SK-N-SH treated with all-trans-retinoic acid at 6 μM for 48 hours (cell line): ENCODE data around the gene NAB1.

Source experiments
- ATAC-seq: fragments of 200-7000 bp; cut with Tn5 transposase; 3 replicates; pipeline ENCODE4 v1.9.1; 2020; ENCODE audit warnings: mild to moderate bottlenecking, moderate library complexity
- BACH2 ChIP-seq: fragments of 250-450 bp; sonication (Bioruptor Pico); IDR thresholded peaks from 2 replicates; pipeline ENCODE4 v1.9.0; 2021; ENCODE audit warnings: mild to moderate bottlenecking, borderline replicate concordance
- CSDC2 ChIP-seq: fragments of 250-450 bp; sonication (Bioruptor Pico); IDR thresholded peaks from 2 replicates; pipeline ENCODE4 v1.5.0; 2020; ENCODE audit warnings: mild to moderate bottlenecking, moderate library complexity
- ESRRG ChIP-seq: fragments of 250-450 bp; sonication (Bioruptor Pico); IDR thresholded peaks from 2 replicates; pipeline ENCODE4 v1.6.1; 2021; ENCODE audit warnings: mild to moderate bottlenecking
- GLIS3 ChIP-seq: fragments of 250-450 bp; sonication (Bioruptor Pico); IDR thresholded peaks from 2 replicates; pipeline ENCODE4 v1.5.0; 2020; ENCODE audit warnings: mild to moderate bottlenecking, moderate library complexity
- ISL1 ChIP-seq: fragments of 250-450 bp; sonication (Bioruptor Pico); IDR thresholded peaks from 2 replicates; pipeline ENCODE4 v2.1.2; 2022; ENCODE audit warnings: mild to moderate bottlenecking, moderate library complexity
- OSR1 ChIP-seq: fragments of 250-450 bp; sonication (Bioruptor Pico); IDR thresholded peaks from 2 replicates; pipeline ENCODE4 v1.8.0; 2022; ENCODE audit warnings: moderate library complexity, mild to moderate bottlenecking, inconsistent platforms
- PPARA ChIP-seq: fragments of 250-450 bp; sonication (Bioruptor Pico); IDR thresholded peaks from 2 replicates; pipeline ENCODE4 v1.5.0; 2020; ENCODE audit warnings: mild to moderate bottlenecking, borderline replicate concordance
- RARB ChIP-seq: fragments of 250-450 bp; sonication (Bioruptor Pico); IDR thresholded peaks from 2 replicates; pipeline ENCODE4 v1.8.0; 2021; ENCODE audit warnings: mild to moderate bottlenecking, moderate library complexity
- SNAI2 ChIP-seq: fragments of 250-450 bp; sonication (Bioruptor Pico); IDR thresholded peaks from 2 replicates; pipeline ENCODE4 v1.5.0; 2020; ENCODE audit warnings: mild to moderate bottlenecking, moderate library complexity
- TCF4 ChIP-seq: fragments of 250-450 bp; sonication (Bioruptor Pico); IDR thresholded peaks from 2 replicates; pipeline ENCODE4 v1.8.0; 2021; ENCODE audit warnings: mild to moderate bottlenecking, moderate library complexity, borderline replicate concordance
- TOX ChIP-seq: fragments of 250-450 bp; sonication (Bioruptor Pico); IDR thresholded peaks from 2 replicates; pipeline ENCODE4 v1.8.0; 2021; ENCODE audit warnings: mild to moderate bottlenecking, moderate library complexity, borderline replicate concordance
- ZC3H10 ChIP-seq: fragments of 250-450 bp; sonication (Bioruptor Pico); IDR thresholded peaks from 2 replicates; pipeline ENCODE4 v1.5.1; 2021; ENCODE audit warnings: mild to moderate bottlenecking, moderate library complexity
- ZNF565 ChIP-seq: fragments of 450-650 bp; formaldehyde crosslinking; conservative IDR thresholded peaks from 2 replicates; pipeline ENCODE4 v1.5.0; 2020; ENCODE audit warnings: low read depth, mild to moderate bottlenecking, moderate library complexity
- ZNF8 ChIP-seq: fragments of 450-650 bp; formaldehyde crosslinking; IDR thresholded peaks from 2 replicates; pipeline ENCODE4 v1.5.0; 2020; ENCODE audit warnings: mild to moderate bottlenecking, moderate library complexity
- TF ChIP-seq, protein P1 (sequence below): fragments of 250-450 bp; sonication (Bioruptor Pico); IDR thresholded peaks from 2 replicates; pipeline ENCODE4 v1.8.0; 2020; ENCODE audit warnings: mild to moderate bottlenecking, moderate library complexity, borderline replicate concordance
- TF ChIP-seq, protein P2 (sequence below): fragments of 250-450 bp; sonication (Bioruptor Pico); IDR thresholded peaks from 2 replicates; pipeline ENCODE4 v1.5.0; 2020; ENCODE audit warnings: mild to moderate bottlenecking, moderate library complexity
- TF ChIP-seq, protein P3 (sequence below): fragments of 250-450 bp; sonication (Bioruptor Pico); IDR thresholded peaks from 2 replicates; pipeline ENCODE4 v1.5.1; 2021; ENCODE audit warnings: mild to moderate bottlenecking, moderate library complexity
- TF ChIP-seq, protein P4 (sequence below): fragments of 250-450 bp; sonication (Bioruptor Pico); IDR thresholded peaks from 2 replicates; pipeline ENCODE4 v1.8.0; 2021; ENCODE audit warnings: low read depth, mild to moderate bottlenecking, moderate library complexity, borderline replicate concordance

NAB1 gene

DNA sequence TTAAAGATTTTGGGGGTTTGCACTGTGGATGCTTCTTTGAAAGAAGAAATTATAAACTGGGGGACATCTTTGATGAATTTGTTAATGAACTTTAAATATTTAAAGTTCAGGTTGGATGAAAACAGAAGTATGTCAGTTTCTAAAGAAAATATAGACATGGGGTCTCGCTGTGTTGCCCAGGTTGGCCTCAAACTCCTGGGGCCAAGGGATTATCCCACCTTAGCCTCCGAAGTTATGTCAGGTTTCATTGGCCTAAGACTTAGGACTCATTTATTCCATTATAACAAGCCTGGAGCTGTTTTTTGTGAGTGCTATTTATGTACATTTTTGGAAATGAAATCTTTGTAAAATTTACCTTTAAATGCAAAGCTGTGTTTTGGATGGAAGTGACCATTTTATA is 2.5 kb downstream of the NAB1 start (continued):
- TF ChIP-seq BACH2 (CRISPR knock-in tag), result no peak

DNA sequence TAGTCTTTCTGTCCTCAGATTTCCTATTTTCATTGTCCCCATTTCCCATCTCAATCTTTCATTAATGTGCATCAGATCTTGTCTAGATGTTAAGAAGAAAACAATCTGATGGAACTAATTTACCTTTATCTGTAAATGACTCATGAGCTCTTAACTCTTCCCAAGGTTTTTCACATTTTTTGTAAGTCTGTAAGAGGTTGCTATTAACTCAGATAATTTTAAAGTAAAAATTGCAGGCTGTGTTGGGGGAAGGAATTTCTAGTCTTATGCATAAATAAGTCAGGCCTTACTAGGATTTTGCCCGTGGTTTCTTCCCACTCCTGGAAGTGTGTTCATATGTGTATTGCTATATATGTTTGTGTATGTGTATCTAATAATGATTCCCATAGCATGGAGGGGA is 4.3 kb downstream of the NAB1 start:
- no peak for ATAC-seq

DNA sequence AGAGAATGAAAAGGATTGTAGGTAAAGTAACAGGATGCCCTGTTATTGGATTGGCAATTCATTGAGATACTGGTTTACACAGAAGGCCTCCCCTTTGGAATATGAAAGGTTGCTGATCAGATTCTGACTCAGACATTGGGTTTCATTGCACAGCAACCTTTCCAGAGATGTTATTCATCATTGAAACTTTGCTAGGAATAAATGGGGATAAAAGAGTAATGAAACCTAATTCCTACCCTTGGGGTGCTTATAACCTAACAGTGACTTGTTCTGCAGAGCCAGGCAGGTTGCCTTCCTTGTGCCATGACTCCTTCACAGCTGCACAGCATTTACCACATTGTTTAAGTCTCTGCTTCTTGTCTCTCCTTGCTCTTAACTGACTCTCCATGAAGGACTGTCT is 5.0 kb downstream of the NAB1 start:
- ATAC-seq, result no peak

More for the DNA sequence above, 4.3 kb downstream of the NAB1 start:
- TF ChIP-seq RARB (CRISPR knock-in tag) (no peak), PPARA (no peak), CSDC2 (CRISPR knock-in tag) (no peak), GLIS3 (CRISPR knock-in tag) (no peak), TOX (CRISPR knock-in tag) (no peak), SNAI2 (CRISPR knock-in tag) (no peak), ZC3H10 (CRISPR knock-in tag) (no peak), ZNF8 (CRISPR knock-in tag) (no peak), TCF4 (CRISPR knock-in tag) (no peak), OSR1 (no peak), ISL1 (CRISPR knock-in tag) (no peak), ZNF565 (CRISPR knock-in tag) (no peak), ESRRG (no peak)
- TF ChIP-seq, protein P1, sequence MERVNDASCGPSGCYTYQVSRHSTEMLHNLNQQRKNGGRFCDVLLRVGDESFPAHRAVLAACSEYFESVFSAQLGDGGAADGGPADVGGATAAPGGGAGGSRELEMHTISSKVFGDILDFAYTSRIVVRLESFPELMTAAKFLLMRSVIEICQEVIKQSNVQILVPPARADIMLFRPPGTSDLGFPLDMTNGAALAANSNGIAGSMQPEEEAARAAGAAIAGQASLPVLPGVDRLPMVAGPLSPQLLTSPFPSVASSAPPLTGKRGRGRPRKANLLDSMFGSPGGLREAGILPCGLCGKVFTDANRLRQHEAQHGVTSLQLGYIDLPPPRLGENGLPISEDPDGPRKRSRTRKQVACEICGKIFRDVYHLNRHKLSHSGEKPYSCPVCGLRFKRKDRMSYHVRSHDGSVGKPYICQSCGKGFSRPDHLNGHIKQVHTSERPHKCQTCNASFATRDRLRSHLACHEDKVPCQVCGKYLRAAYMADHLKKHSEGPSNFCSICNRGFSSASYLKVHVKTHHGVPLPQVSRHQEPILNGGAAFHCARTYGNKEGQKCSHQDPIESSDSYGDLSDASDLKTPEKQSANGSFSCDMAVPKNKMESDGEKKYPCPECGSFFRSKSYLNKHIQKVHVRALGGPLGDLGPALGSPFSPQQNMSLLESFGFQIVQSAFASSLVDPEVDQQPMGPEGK (CRISPR knock-in tag), result no peak
- TF ChIP-seq, protein P2, sequence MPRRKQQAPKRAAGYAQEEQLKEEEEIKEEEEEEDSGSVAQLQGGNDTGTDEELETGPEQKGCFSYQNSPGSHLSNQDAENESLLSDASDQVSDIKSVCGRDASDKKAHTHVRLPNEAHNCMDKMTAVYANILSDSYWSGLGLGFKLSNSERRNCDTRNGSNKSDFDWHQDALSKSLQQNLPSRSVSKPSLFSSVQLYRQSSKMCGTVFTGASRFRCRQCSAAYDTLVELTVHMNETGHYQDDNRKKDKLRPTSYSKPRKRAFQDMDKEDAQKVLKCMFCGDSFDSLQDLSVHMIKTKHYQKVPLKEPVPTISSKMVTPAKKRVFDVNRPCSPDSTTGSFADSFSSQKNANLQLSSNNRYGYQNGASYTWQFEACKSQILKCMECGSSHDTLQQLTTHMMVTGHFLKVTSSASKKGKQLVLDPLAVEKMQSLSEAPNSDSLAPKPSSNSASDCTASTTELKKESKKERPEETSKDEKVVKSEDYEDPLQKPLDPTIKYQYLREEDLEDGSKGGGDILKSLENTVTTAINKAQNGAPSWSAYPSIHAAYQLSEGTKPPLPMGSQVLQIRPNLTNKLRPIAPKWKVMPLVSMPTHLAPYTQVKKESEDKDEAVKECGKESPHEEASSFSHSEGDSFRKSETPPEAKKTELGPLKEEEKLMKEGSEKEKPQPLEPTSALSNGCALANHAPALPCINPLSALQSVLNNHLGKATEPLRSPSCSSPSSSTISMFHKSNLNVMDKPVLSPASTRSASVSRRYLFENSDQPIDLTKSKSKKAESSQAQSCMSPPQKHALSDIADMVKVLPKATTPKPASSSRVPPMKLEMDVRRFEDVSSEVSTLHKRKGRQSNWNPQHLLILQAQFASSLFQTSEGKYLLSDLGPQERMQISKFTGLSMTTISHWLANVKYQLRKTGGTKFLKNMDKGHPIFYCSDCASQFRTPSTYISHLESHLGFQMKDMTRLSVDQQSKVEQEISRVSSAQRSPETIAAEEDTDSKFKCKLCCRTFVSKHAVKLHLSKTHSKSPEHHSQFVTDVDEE (CRISPR knock-in tag), result no peak
- TF ChIP-seq, protein P3, sequence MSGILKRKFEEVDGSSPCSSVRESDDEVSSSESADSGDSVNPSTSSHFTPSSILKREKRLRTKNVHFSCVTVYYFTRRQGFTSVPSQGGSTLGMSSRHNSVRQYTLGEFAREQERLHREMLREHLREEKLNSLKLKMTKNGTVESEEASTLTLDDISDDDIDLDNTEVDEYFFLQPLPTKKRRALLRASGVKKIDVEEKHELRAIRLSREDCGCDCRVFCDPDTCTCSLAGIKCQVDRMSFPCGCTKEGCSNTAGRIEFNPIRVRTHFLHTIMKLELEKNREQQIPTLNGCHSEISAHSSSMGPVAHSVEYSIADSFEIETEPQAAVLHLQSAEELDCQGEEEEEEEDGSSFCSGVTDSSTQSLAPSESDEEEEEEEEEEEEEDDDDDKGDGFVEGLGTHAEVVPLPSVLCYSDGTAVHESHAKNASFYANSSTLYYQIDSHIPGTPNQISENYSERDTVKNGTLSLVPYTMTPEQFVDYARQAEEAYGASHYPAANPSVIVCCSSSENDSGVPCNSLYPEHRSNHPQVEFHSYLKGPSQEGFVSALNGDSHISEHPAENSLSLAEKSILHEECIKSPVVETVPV, result no peak

DNA sequence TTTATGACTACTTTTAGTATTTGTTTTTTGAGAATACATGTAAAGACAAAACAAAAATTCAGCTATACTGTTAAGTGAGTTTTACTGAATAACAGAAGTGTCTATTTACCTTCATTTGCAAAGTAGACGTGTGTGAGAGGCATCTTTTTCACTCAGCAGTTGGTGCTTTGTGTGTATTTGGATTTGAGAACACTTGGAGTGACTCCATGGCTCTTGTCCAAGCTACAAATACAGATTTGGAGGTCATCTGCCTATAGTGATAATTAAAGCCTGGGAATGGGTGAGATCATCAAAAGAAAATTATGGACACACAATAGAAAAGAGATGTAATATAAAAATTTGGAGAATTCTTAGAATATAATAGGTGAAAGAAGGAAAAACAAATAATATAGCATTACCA is 6.2 kb downstream of the NAB1 start:
- ATAC-seq, result no peak
- TF ChIP-seq ZNF565 (CRISPR knock-in tag), result no peak
- TF ChIP-seq, protein P2 (CRISPR knock-in tag), result no peak
- TF ChIP-seq, protein P4, sequence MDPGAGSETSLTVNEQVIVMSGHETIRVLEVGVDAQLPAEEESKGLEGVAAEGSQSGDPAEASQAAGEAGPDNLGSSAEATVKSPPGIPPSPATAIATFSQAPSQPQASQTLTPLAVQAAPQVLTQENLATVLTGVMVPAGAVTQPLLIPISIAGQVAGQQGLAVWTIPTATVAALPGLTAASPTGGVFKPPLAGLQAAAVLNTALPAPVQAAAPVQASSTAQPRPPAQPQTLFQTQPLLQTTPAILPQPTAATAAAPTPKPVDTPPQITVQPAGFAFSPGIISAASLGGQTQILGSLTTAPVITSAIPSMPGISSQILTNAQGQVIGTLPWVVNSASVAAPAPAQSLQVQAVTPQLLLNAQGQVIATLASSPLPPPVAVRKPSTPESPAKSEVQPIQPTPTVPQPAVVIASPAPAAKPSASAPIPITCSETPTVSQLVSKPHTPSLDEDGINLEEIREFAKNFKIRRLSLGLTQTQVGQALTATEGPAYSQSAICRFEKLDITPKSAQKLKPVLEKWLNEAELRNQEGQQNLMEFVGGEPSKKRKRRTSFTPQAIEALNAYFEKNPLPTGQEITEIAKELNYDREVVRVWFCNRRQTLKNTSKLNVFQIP (CRISPR knock-in tag), result no peak
- TF ChIP-seq GLIS3 (CRISPR knock-in tag), result no peak
- TF ChIP-seq ZNF8 (CRISPR knock-in tag), result no peak

More for the DNA sequence above, 5.0 kb downstream of the NAB1 start:
- TF ChIP-seq TCF4 (CRISPR knock-in tag), result no peak
